ENCODE data around the gene BAG1.

BAG1 gene

DNA sequence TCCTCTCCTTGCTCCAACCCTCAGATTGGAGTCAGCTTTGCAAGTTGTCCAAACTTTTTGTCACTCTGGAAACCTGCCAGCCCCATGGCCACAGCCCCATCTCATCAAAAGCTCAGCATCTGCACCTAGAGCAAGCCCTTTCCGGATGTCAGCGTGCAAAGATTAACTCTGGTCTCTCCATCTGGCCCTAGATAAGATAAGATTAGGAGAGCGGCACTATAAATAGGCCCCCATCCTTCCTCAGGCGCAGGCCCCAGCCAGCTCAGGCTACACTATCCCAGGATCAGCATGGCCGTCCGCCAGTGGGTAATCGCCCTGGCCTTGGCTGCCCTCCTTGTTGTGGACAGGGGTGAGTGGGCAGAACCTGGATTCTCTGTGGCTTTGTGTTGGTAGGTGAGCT, 24.6 kb downstream of the BAG1 start, which contains the start of gene SPINK4:
Gene SPINK4 (plus strand): TSS at position 247 of the 400 bp plus-strand sequence. CDS start 42 bp downstream, at position 289.
- no peak for DNase-seq

DNA sequence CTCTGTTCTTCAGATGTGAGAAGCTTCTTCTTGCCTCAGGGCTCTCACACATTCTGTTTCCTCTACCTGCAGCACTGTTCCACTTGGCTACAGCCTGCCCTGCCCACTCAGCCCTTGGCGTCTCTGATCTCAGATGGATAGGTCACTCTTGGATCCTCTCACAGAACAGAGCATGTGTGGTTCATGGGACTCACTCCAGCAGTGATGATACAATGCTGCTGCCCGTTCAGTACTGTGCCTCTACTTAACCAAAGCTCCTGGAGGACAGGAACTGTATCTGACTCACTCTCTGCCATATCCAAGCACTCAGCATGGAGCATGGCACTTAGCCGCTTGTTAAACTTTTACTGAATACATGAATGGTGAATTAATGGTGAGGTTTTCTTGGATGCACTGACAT, 27.9 kb downstream of the BAG1 start:
- no peak for DNase-seq

DNA sequence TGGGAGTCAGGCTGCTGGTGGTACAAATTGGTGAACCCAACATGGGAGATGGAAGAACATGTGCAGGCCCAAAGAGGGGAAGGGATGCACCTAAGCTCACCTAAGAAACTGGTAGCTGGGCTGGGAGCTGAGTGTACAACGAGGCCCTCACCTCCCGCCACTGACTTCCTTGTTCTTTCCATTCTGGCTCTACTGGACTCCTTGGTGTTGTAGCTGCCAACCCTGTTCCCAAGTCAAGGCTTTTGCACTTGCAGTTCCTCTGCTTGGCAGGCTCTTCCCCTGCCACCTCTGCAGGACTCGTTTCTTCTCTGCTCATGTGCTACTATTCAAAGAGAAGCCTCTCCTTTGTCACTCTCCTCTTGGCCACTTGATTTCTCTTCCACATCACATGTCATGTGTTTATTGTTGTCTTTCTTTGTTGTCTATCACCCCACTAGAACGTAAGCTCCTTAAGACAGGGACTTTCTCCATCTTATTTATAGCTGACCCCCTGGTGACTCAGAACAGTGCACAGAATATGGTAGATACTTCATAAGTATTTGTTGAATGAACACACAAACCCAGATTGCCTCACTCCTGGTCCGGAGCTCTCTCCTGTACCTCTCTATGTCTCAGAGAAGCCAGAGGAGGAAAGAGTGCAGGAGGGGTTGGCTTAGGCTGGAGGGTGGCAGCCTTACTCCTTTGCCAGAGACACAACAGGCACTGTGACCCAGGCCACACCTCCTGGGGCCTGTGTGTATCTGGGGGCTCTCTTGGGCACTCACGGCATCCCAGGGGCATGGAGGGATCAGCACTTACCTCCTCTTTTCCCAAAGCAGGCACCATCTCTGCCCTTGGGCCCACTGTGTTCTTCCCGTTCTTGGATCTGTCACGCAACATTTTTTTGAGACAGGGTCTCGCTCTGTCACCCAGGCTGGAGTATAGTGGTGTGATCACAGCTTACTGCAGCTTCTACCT, 29.7 kb downstream of the BAG1 start:
- DNase-seq, result no peak

DNA sequence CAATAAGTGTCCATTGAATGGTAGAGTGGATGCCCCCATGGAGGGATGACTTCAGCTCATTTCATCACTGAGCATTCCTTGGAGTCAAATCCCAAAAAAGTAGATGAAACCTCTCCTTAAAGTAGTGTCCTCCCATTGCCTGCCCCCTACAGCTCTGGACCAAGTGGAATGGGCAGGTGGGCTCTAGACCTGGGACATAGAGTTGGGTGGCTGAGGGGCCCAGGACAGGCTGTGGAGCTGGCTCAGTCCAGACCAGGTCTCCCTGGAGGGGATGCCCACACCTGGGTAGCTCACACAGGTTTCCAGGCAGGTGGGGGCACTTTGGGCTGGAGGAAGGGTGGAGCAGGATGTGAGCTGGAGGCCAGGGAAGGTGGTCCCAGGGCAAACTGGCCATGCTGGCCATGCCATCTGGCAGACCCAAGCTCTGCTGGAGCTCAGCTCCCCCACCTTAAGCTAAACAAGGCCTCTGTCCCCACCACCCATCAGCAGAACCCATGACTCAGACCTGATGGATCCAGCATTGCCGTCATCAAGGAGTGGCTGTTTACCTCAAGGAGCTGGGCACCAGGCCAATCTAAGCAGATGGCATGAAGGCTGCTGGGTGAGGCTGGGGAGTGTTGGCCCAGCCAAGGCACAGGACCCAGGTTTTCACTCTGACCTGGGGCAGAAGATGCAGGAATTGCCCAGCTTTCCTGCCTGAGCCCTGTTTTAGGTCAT, 30.7 kb downstream of the BAG1 start:
- DNase-seq, result peak; percentile 29

DNA sequence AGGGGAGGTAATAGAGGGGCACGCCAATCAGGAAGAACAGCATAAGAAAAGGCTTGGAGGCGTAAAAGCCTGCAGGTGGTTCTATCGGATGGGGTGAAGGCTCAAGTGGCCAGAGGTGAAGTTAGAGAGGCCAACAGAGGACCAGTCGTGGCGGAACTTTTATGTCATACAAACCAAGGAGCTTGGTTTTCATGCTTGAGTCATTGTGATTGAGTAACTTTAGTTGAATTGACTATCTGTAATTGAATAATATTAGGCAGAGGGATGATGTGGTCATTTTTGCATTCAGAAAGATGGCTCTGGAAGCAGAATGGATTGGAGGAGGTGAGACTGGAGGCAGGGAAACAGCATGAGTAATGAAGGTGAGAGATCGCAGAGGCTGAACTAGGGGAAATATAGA, 31.7 kb downstream of the BAG1 start:
- no peak for DNase-seq

DNA sequence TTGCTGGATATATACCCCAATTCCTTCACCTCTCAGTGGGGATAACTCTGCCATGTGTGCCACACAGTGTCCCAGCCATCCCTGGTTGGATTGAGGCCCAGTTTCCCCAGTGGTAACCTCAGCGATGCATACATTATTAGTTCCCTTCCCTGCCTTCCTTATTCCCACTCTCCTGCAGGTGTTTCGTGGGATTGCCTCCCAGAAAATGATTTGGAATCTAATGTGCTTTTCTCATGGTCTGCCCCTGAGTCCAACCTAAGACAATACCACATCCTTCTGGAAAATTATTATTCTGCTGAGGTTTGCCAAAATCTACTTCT, 32.9 kb downstream of the BAG1 start:
- DNase-seq, result no peak

DNA sequence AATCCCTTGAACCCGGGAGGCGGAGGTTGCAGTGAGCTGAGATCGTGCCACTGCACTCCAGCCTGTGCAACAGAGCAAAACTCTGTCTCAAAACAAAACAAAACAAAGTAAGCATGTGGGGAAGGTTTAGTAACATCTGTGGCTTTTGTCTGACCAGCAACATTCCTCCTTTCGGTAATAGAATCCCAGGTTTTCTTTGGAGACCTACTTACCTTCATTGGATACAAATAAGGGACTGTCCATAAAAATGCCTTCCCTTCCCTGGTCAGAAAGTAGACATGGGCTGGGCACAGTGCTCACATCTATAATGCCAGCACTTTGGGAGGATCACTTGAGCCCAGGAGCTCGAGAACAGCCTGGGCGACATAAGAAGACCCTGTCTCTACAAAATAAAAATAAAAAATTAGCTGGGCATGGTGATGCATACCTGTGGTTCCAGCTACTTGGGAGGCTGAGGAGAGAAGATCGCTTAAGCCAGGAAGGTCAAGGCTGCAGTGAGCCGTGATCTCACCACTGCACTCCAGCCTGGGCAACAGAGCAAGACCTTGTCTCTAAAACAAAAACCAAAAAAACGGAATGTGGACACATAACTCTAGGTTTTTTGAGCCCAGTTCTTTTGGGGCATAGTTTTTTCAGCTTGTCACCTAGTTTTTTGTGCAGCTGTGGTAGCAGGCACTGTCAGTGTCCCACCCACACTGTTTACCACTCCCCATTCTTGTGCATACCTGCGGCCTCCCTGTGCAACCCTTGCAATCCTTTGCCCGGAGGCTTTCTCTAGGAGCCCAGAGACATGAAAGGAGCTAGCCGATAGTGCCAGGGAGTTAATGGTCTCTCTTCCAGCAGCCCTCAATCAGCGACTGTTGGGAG, 33.5 kb downstream of the BAG1 start:
- no peak for DNase-seq

DNA sequence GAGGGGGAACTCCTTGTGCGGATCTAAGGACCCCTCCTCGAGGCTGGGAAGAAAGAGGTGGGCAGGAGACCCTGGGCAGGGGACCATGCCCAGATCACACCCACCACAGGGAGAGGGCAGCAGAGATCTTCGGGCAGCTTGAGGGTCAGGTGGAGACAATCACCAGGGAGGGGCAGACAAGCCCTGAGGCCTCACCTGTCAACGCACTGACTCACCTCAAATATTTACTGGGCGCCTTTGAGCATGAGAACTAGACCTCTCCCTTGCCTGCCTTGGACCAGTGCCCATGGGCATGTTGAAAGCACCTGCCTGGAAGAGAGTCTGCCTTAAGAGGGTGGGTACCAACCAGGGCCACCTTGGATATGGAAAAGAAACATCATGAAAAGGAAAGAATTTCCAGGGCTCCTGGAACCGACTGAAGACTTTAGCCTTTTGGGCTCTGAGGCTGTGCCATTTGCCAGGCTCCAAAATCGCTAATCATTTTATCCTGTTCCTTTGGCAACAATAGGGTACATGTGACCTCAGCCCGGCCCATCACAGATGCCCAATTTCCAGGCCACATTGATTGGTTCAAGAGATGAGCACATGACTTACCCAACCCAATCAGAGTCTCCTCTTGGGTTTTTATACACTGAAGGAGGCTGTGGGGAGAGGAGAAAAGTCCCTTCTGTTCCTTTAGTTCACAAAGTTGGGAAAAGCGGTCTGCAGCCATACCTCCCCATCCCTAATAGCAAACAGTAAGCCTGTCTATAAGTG, 35.0 kb downstream of the BAG1 start:
- DNase-seq, result peak; percentile 46

DNA sequence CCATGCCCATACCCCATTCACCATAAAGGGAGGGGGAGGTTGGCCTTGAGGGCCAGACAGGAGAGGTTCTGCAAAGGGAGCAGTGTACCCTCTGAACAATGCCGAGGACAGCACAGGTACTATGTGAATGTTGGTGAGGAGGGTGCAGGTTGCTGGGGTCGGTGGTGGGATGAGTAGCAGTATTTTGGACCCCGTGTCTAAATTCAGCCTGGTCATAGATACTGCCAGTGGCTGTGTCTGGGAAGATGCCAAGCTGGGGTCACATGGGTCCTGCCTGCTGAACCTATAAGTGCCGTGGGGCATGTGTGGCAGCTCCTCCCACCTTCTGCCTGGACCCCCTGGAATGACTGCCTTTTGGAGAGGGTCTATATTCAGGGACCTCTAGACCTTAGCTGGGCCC, 35.9 kb downstream of the BAG1 start:
- DNase-seq, result no peak

DNA sequence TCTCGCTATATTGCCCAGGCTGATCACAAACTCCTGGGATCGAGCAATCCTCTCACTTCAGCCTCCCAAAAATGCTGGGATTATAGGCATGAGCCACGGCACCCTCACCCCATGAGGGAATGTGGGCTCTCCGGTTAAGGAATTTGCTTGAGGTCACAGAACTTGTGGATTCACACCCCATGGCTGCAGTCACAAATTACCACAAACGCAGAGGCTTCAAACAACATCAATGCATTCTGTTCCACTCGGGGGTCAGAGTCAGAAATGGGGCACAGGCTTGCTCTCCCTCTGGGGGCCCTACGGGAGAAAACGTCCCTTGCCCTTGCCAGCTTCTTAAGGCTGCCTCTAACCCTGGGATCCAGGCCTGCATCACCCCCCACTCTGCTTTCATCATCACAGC, 36.8 kb downstream of the BAG1 start:
- DNase-seq, result no peak

DNA sequence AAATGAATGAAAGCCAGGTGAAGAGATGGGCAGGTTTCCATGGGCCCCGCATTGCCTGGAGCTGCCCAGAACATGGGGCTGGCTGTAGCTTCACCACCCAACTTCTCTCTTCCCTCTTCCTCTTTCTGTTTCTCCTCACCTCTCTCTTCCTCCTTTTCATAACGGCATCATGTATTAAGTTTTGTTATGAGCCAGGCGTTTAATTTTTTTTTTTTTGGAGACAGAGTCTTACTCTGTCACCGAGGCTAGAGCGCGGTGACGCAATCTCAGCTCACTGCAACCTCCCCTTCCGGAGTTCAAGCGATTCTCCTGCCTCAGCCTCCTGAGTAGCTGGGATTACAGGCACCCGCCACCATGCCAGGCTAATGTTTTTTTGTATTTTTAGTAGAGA, 37.5 kb downstream of the BAG1 start:
- DNase-seq, result no peak

DNA sequence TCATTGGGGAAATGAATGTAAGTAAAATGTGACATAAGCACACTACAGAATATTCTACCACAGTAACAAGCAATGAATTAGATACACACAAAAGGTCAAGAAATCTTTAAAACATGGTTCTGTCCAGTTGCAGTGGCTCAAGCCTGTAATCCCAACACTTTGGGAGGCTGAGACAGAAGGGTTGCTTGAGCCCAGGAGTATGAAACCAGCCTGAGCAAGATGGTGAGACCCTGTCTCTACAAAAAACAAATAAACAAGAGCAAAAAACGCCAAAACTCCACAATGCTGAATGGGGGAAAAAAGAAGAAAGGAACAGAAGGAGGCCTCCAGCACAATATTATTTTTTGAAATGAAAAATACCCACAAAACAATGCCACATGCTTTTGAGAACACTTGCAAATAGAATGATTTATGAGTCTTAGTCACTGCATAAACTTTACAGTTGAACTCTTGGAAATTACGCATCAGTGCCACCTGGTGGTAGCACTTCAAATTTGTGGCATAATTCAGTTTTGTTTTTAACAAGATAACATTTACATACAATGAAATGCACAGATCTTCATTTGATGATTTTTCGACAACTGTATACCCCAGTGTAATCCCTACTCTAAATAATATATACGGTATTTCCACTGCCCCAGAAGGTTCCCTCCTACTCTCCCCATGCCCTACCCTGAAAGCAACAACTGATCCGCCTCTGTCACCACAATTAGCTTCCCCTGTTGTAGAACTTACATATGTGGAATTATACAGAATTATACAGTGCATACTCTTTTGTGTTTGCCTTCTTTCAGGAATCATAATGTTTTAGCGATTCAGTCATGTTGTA, 39.0 kb downstream of the BAG1 start:
- DNase-seq, result peak; percentile 3

DNA sequence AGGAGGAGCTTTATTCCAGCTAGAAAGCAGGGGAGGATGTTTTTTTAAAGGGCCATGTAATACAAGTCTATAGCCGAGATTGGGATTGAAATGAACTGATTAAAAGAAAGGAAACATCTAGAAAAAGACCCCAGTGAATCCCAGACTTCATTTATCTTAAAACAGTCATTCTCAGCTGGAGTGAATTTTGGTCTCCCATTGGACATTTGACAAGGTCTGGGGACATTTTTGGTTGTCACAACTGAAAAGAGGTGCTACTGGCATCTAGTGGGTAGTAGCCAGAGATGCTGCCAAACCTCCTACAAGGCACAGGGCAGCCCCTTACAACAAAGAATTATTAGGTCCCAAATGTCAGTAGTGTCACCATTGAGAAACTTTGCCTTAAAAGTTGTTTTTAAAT, 40.8 kb downstream of the BAG1 start:
- no peak for DNase-seq

DNA sequence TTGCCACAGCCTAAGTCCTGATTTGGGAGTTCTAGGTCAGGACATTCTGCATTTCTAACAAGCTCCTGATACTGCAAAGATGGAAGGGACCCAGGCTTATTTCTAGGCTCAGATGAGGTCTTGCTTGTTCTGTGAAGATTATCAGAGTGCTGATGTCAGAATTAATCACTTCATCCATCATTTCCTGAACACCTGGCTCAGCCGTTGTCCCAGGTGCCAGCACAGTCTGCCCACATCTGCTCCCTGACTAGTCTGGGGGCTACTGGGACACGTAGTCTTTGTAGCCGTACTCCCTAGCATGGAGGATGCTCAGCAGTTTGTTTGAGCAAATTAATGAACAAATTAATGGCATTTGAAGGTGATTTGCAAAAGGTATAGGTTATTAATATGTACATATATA, 42.5 kb downstream of the BAG1 start:
- DNase-seq, result no peak

DNA sequence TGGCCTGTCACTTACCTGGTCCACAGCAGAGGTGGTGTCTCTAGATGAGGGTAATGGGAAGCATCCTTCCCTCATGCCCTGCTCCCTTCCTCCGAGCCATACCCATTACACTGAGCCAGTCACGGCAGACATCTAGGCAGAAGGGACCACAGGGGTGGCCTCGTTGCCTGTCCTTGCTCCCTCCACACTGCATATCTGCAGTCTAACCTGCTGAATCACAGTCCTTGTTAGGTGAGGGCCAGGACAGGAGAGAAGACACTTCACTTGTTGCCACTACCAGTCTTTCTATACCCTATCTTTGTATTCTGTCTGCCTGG, 43.0 kb downstream of the BAG1 start:
- no peak for DNase-seq

DNA sequence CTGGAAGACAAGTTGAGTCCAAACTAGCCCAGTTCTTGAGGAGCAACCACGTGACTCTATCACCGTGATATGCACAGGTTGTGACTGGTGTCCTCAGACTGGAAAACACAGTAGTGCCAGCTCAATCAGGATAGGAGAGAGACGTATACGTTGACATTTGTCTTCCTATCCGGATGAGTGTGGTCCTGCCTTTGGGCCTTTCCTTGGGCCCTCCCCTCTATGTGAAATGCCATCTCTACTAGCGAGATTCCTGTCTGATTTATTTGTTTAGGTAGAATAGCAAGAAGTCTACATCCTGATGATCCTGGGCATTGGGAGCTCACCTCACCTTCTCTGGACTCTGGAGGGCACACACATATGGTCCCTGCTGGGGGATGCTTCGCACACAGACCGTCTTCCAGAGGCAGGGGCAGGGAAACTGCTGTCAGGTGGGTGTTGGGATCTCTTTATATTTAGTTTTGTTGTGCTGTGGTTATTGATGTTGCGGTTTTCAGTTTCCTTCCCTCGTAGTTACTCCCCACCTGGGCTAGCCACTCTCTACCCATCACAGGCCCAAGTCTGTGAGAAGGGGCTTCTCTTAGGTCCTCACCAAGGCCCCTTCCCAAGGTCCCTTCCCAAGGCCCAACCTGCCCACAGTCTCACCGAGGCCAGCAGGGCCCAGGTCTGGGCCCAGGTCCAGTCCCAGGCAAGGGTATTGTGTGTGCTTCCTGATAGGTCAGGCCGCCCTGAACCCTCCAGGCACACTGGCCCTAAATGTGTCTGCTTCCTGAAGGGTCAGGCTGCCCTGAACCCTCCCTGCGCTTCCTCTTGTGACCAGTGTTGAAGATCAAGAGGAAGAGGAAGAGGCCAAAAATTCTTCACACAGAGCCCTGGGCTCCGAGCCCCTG, 43.6 kb downstream of the BAG1 start:
- DNase-seq, result no peak

DNA sequence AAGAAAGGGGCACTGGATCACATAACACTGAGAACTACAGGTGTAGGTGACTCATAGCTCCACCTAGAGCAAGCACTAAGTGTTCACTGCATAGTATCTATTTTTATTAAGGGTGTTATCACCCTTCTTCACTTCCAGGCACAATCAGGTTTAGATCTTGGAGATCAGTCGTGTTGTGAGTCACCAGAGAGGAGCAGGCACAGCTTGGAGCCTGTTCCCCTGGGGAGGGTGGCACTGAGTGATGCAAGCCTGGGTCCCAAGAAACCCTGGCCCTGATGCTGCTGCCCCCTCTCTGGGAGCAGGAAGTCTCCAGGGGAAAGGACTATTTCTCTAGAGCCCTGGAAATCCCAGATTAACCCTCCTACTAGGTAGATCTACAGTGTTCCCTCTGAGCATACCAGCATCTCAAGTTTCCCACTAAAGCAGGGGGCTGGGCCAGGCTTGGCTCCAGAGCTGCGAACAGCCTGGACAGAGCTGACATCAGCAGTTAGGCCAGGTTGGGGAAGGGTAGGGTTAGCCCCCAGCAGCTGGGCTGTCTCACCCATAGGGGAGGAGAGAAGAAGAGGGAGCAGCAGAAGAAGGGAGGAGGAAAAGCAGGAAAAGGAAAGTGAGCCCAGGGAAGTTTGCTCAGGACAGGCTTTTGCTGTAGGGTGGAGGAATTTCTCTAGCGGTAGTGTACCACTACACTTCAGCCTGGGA, 52.7 kb downstream of the BAG1 start:
- no peak for DNase-seq

DNA sequence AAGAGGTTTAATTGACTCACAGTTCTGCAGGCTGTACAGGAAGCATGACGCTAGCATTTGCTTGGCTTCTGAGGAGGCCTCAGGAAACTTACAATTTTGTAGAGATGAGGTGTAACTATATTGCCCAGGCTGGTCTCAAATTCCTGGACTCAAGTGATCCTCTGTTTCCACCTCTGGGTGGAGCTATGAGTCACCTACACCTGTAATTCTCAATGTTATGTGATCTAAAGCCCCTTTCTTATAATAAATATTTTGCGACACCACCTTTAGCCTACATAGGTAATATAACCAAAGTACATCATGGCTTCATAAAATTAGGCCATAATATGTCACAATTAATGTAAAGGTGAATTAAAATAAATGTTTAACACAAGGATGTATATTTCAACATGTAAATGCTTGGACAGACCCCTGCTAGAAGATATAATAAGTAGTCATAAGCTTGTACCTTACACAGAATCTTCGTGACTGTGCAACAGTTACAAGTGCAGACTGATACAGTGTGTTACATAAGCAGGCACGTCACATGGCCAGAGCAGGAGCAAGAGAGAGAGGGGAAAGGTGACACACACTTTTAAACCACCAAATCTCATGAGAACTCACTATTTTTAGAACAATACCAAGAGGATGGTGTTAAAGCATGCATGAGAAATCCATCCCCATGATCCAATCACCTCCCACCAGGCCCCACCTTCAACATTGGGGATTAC, 54.3 kb downstream of the BAG1 start:
- no peak for DNase-seq

DNA sequence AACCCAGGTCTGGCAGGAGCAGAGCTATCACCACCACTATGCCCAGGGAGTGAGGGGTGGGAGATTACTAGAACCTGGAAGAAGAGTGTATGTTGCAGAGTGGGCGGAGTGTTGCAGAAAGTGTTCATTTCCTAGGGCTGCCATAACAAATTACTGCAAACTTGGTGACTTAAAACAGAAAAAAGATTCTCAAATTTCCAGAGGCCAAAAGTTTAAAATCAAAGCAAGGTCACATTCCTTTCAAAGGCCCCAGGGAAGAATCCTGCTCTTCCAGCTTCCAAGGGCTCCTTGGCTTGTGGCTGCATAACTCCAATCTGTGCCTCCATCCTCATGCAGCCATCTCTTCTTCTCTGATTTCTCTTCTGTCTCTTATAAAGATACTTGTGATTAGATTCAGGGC, 55.1 kb downstream of the BAG1 start:
- DNase-seq, result no peak
